ENCODE data around the gene SRF. TPM values are rescaled to one million over a fixed set of nuclear protein-coding genes. Genes with fewer than 3 reads are reported as not detected.
"Not testable (repeated sequence)": the region's sequence is repeated elsewhere in the genome, so short reads cannot be mapped to it uniquely, and the experiment has no call there.

Gene SRF
- total RNA-seq: 10 to 100 TPM; 56.8 to 70.4 TPM

- H3K9me3 Mint-ChIP-seq: no peaks in the 10 kb centered on the region
- H3K36me3 Mint-ChIP-seq: peaks cover 6% of the 10 kb centered on the region
- peaks cover 41 to 44% of the 10 kb centered on the region in 2 donors for H3K4me1 Mint-ChIP-seq (ENCODE audit: low read depth in 2 of 2)
- peak within 1 kb of the TSS; percentile 98 to 99 for H3K27ac Mint-ChIP-seq
- ATAC-seq (peak; percentile 84 to 88), DNase-seq (ENCODE audit: low spot score) (peak; percentile 99)
- no peaks in the 10 kb centered on the region for H3K27me3 Mint-ChIP-seq
- peak within 1 kb of the TSS; percentile 93 for H3K4me3 Mint-ChIP-seq
These were observed at the start of gene SRF for GRCh38 chr6:43170931-43171706. TSS of gene SRF (plus strand) at chr6:43171269. CDS start at chr6:43171657, 388 bp downstream.

- no peak for ATAC-seq
- Mint-ChIP-seq H3K4me3 (no peak overlapping the region), H3K36me3 (no peaks in the 10 kb centered on the region), H3K9me3 (no peaks in the 10 kb centered on the region), H3K4me1 (ENCODE audit: low read depth in 2 of 2) (no peaks in the 10 kb centered on the region), H3K27me3 (no peaks in the 10 kb centered on the region), H3K27ac (no peak overlapping the region)
- no peak for DNase-seq (ENCODE audit: low spot score)
These were observed 48.9 kb upstream of the SRF start for GRCh38 chr6:43122146-43122545.

- Mint-ChIP-seq H3K9me3 (no peaks in the 10 kb centered on the region), H3K4me3 (no peak overlapping the region), H3K4me1 (ENCODE audit: low read depth in 2 of 2) (no peaks in the 10 kb centered on the region)
These were observed 47.4 kb upstream of the SRF start for GRCh38 chr6:43123461-43124314.

GRCh38 chr6:43124481-43124880, 46.6 kb upstream of the SRF start:
- Mint-ChIP-seq H3K4me1 (ENCODE audit: low read depth in 2 of 2) (no peaks in the 10 kb centered on the region), H3K27ac (no peak overlapping the region), H3K9me3 (no peaks in the 10 kb centered on the region), H3K36me3 (no peaks in the 10 kb centered on the region), H3K27me3 (no peaks in the 10 kb centered on the region), H3K4me3 (no peak overlapping the region)
- DNase-seq (ENCODE audit: low spot score) (peak; percentile 26), ATAC-seq (no peak)

More at GRCh38 chr6:43123461-43124314, 47.4 kb upstream of the SRF start:
- Mint-ChIP-seq H3K36me3 (no peaks in the 10 kb centered on the region), H3K27ac (no peak overlapping the region), H3K27me3 (no peaks in the 10 kb centered on the region)
- DNase-seq (ENCODE audit: low spot score) (no peak), ATAC-seq (no peak)

- Mint-ChIP-seq H3K4me3 (no peak overlapping the region), H3K27me3 (no peaks in the 10 kb centered on the region), H3K9me3 (no peaks in the 10 kb centered on the region), H3K36me3 (no peaks in the 10 kb centered on the region), H3K27ac (no peak overlapping the region), H3K4me1 (ENCODE audit: low read depth in 2 of 2) (no peaks in the 10 kb centered on the region)
- DNase-seq (ENCODE audit: low spot score) (peak; percentile 58), ATAC-seq (no peak)
These were observed 46.0 kb upstream of the SRF start for GRCh38 chr6:43125119-43125518.

- no peaks in the 10 kb centered on the region for H3K4me1 Mint-ChIP-seq (ENCODE audit: low read depth in 2 of 2)
These were observed 45.5 kb upstream of the SRF start for GRCh38 chr6:43125555-43125954.

GRCh38 chr6:43127180-43127579, 43.9 kb upstream of the SRF start:
- Mint-ChIP-seq H3K27ac (no peak overlapping the region), H3K36me3 (no peaks in the 10 kb centered on the region), H3K4me1 (ENCODE audit: low read depth in 2 of 2) (no peaks in the 10 kb centered on the region), H3K27me3 (no peaks in the 10 kb centered on the region), H3K9me3 (no peaks in the 10 kb centered on the region), H3K4me3 (no peak overlapping the region)
- no peak for ATAC-seq
- DNase-seq (ENCODE audit: low spot score): peak; percentile 49

More at GRCh38 chr6:43125555-43125954, 45.5 kb upstream of the SRF start:
- ATAC-seq (no peak), DNase-seq (ENCODE audit: low spot score) (peak; percentile 12)
- Mint-ChIP-seq H3K4me3 (no peak overlapping the region), H3K27ac (no peak overlapping the region), H3K36me3 (no peaks in the 10 kb centered on the region), H3K9me3 (no peaks in the 10 kb centered on the region), H3K27me3 (no peaks in the 10 kb centered on the region)

- no peak overlapping the region for H3K27ac Mint-ChIP-seq
- H3K4me3 Mint-ChIP-seq: no peak overlapping the region
- H3K9me3 Mint-ChIP-seq: no peaks in the 10 kb centered on the region
- DNase-seq (ENCODE audit: low spot score) (no peak), ATAC-seq (no peak)
- H3K4me1 Mint-ChIP-seq (ENCODE audit: low read depth in 2 of 2): no peaks in the 10 kb centered on the region
- H3K27me3 Mint-ChIP-seq: no peaks in the 10 kb centered on the region
- no peaks in the 10 kb centered on the region for H3K36me3 Mint-ChIP-seq
These were observed 43.2 kb upstream of the SRF start for GRCh38 chr6:43127877-43128276.

- no peaks in the 10 kb centered on the region for H3K36me3 Mint-ChIP-seq
- no peak overlapping the region for H3K27ac Mint-ChIP-seq
- DNase-seq (ENCODE audit: low spot score): peak; percentile 44
- no peaks in the 10 kb centered on the region for H3K27me3 Mint-ChIP-seq
- H3K4me3 Mint-ChIP-seq: no peak overlapping the region
- no peak for ATAC-seq
- no peaks in the 10 kb centered on the region for H3K4me1 Mint-ChIP-seq (ENCODE audit: low read depth in 2 of 2)
- no peaks in the 10 kb centered on the region for H3K9me3 Mint-ChIP-seq
These were observed 42.1 kb upstream of the SRF start for GRCh38 chr6:43128926-43129325.

GRCh38 chr6:43129434-43130194, 41.5 kb upstream of the SRF start:
- H3K4me1 Mint-ChIP-seq (ENCODE audit: low read depth in 2 of 2): no peaks in the 10 kb centered on the region
- DNase-seq (ENCODE audit: low spot score): no peak
- ATAC-seq: no peak
- no peak overlapping the region for H3K4me3 Mint-ChIP-seq
- no peaks in the 10 kb centered on the region for H3K9me3 Mint-ChIP-seq
- no peaks in the 10 kb centered on the region for H3K27me3 Mint-ChIP-seq
- no peak overlapping the region for H3K27ac Mint-ChIP-seq
- H3K36me3 Mint-ChIP-seq: no peaks in the 10 kb centered on the region

GRCh38 chr6:43130429-43130828, 40.6 kb upstream of the SRF start:
- Mint-ChIP-seq H3K9me3 (no peaks in the 10 kb centered on the region), H3K27ac (no peak overlapping the region), H3K4me3 (no peak overlapping the region), H3K4me1 (ENCODE audit: low read depth in 2 of 2) (no peaks in the 10 kb centered on the region), H3K36me3 (no peaks in the 10 kb centered on the region), H3K27me3 (no peaks in the 10 kb centered on the region)
- ATAC-seq (no peak), DNase-seq (ENCODE audit: low spot score) (no peak)

- H3K4me1 Mint-ChIP-seq (ENCODE audit: low read depth in 2 of 2); ATAC-seq; H3K27ac Mint-ChIP-seq; H3K4me3 Mint-ChIP-seq; H3K27me3 Mint-ChIP-seq; H3K36me3 Mint-ChIP-seq; H3K9me3 Mint-ChIP-seq; DNase-seq (ENCODE audit: low spot score): not testable (repeated sequence)
These were observed 39.7 kb upstream of the SRF start for GRCh38 chr6:43131379-43131778.

GRCh38 chr6:43138267-43138666, 32.8 kb upstream of the SRF start:
- DNase-seq (ENCODE audit: low spot score) (peak; percentile 37), ATAC-seq (no peak)
- Mint-ChIP-seq H3K4me3 (no peak overlapping the region), H3K36me3 (no peaks in the 10 kb centered on the region), H3K27me3 (no peaks in the 10 kb centered on the region), H3K4me1 (ENCODE audit: low read depth in 2 of 2) (peaks cover 0 to 6% of the 10 kb centered on the region in 2 donors), H3K9me3 (no peaks in the 10 kb centered on the region), H3K27ac (no peak overlapping the region)

Data from natural killer cell treated with Interleukin-12 subunit alpha and Interleukin-12 subunit beta and Interleukin-15 and Interleukin-18, amount 100 ng/mL, for 72 hours (primary cell).